Posterior vena cava (tissue), 2 donors: ENCODE data around the gene ZNF793. TPM values are rescaled to one million over a fixed set of nuclear protein-coding genes. Genes with fewer than 3 reads are reported as not detected.

Source experiments
- DNase-seq: peaks from one replicate; pipeline ENCODE4 v3.0.0-alpha.2; 2020; ENCODE audit warnings: low spot score
- intact Hi-C, 2 donors: fragments of 100-400 bp; cut with DNase I; formaldehyde crosslinking; loops; one replicate each; pipeline versions ENCODE4 v1.14.1 to v1.14.2; 2022 to 2023
- total RNA-seq, 2 donors: library from RNA; stranded (reverse); fragmentation: NEBNext Ultra II Directional; extraction: Animal tissue kit (Norgen Biotek cat#: 25700); gene quantifications; one replicate each; pipeline ENCODE4 v1.2.1, GENCODE V29; 2021
- donor health status: DM: yes; HTN: yes; CAD: no.
- donor health status: DM: yes; HTN: yes; CAD: no.

Gene ZNF793
- total RNA-seq, 2 donors from 2014 or later = 6.0 to 7.4 TPM

DNA sequence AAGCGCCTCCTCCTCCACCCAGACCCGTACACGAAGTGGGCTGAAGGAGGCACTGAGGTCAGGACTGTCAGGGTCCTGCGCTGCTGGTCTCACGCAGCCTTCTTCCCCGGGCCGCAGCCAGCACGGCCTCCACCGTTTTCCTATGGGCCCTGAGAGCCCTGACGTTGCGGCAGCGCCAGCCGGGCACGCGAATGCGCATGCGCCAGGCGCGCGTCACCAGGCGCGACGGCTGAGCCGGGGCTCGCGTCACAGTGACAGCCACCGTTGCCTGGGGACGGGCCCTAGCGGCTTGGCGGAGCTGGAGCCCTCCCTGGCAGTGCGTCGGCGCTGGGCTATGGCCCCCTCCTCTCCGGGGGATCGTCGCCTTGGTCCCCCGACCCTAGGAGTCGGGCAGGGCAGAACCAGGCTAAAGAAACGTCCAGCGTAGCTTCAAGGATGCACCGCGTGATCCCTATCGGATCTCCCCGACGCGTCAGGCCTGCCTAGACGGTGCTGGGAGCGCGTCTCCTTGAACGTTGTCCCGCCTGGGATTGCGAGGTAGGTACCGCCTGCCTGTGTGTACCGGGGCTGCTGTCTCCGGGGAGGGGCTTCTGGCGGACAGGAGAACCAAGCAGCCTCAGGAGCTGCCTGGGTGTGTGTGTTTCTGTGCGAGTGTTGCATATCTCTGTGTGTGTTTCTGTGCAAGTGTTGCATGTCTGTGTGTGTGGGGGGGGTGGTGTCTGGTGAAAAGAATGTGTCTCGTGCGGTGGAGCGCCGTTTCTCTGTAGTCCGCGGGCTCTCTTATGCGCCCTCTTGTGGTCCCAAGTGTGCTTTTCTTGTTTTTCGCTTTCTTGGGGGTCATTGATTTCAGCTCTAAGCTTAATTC lies 44.6 kb downstream of the ZNF793 start:
- DNase-seq = peak; percentile 83
- intact Hi-C loops = no loop called here

DNA sequence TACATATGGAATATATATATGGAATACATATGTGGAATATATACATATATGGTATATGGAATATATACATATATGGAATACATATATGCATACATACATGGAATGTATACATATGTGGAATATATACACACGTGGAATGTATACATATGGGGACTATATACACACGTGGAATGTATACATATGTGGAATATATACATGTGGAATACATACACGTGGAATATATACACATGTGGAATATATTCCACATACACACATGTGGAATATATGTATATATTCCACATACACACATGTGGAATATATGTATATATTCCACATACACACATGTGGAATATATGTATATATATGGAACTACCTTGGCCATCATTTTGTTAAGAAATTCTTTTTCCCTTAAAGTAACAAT lies 56.8 kb downstream of the ZNF793 start:
- intact Hi-C loops = no loop called here

DNA sequence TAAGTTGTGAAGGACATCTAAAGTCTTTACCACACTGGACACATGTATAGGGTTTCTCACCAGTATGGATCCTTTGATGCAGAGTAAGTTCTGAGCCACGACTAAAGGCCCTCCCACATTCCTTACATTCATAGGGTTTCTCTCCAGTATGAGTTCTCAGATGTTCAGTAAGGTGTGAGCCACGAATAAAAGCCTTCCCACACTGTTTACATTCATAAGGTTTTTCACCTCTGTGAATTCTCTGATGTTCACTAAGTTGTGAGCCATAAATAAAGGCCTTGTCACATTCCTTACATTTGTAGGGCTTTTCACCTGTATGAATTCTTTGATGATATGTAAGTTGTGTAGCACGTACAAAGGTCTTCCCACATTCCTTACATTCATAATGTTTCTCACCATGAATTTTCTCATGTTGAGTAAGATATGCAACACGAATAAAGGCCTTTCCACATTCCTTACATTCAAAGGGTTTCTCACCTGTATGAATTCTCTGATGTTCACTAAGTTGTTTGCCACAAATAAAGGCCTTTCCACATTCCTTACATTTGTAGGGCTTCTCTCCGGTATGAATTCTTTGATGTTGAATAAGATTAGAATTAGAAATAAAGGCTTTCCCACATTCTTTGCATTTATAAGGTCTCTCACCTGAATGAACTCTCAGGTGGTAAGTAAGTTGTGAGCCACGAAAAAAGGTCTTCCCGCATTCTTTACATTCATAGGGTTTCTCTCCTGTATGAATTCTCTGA lies 58.1 kb downstream of the ZNF793 start:
- DNase-seq = no peak
- intact Hi-C loops = no loop called here

More for the DNA sequence above, 56.8 kb downstream of the ZNF793 start:
- DNase-seq = no peak

DNA sequence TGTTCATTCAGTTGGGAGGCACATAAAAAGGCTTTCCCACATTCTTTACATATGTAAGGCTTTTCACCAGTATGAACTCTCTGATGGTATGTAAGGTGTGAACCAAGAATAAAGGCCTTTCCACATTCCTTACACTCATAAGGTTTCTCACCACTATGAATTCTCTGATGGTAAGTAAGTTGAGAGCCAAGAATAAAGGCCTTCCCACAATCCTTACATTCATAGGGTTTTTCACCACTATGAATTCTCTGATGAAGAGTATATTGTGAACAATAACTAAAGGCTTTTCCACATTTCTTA lies 58.6 kb downstream of the ZNF793 start:
- intact Hi-C loops = no loop called here
- DNase-seq = no peak

DNA sequence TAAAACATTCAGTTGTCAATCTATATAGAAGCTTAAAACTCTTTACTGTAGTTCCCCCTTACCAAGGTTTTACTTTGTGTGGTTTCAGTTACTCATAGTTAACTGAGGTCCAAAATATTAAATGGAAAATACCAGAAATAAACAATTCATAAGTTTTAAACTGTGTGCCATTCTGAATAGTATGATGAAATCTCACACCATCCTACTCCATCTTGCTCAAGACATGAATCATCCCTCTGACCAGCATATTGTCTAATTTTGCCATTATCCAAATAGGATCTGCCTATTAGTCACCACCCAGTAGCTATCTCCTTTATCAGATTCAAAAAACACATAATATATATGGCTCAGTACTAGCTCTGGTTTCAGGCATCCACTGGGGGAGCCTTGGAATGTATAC lies 65.5 kb downstream of the ZNF793 start:
- no peak for DNase-seq
- intact Hi-C loops = no loop called here

DNA sequence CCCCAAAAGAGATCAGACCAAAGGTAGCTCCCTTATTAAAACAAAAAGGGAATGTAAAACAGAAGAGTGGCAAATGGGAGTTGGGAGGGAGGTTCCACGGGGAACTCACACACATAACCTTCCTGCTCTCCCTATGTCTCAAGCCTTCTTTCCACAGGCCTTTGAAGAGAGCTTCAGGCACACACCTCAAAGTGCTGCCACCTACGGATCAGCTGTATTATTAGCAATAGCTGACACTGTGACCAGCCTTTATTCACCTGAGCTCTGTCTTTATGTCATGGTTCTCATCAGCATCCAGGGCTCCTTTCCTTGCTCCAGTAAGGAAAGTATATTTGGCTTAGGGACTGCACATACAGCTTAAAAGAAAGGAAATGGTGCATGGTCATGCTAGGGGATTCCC lies 76.6 kb downstream of the ZNF793 start:
- intact Hi-C loops = no loop called here
- DNase-seq = no peak

Other genes starting within 250 kb of the ZNF793 start
- 1 to 10 TPM; 4.2 to 6.7 TPM for gene ZNF527, start 135.8 kb upstream of the ZNF793 start, total RNA-seq
- gene ZNF569, start 39.5 kb upstream of the ZNF793 start, total RNA-seq = 1 to 10 TPM; 5.9 to 8.2 TPM
- 1 to 10 TPM; 6.2 to 6.8 TPM for gene ZNF570, start 37.6 kb upstream of the ZNF793 start, total RNA-seq
- 1 to 10 TPM; 4.6 to 6.3 TPM for gene ZNF571, start 87.9 kb downstream of the ZNF793 start, total RNA-seq
- 1 to 10 TPM; 2.1 to 4.6 TPM for gene ZNF540, start 87.9 kb downstream of the ZNF793 start, total RNA-seq
- gene ZFP30, start 148.5 kb downstream of the ZNF793 start, total RNA-seq = 10 to 100 TPM; 10.5 to 12.1 TPM
- gene ZNF607, start 212.8 kb downstream of the ZNF793 start, total RNA-seq = 1 to 10 TPM; 4.8 to 6.1 TPM